Endothelial cell of umbilical vein (primary cell): ENCODE results near the gene KCTD10. TPM values are rescaled to one million over a fixed set of nuclear protein-coding genes. Genes with fewer than 3 reads are reported as not detected.

Experiments
- BruUV-seq: library from RNA; stranded (reverse); fragments of 400-500 nt; replicated peaks from 2 replicates; lab custom pipeline; 2021; lab: Mats Ljungman, UMichigan
- CTCF ChIA-PET: fragments of 300-600, 350-600 bp; sonication (Branson Sonifier 250); formaldehyde crosslinking; loops from one replicate; lab custom pipeline; 2021; ENCODE audit warnings: antibody characterized with exemption, inconsistent platforms; lab: Charles Lee
- POLR2A ChIA-PET: fragments of 300-600, 350-600 bp; sonication (Branson Sonifier 250); formaldehyde crosslinking; loops from one replicate; lab custom pipeline; 2021; ENCODE audit warnings: antibody characterized with exemption, inconsistent platforms; lab: Charles Lee
- DNase-seq: peaks from one replicate; pipeline ENCODE4 v3.0.0-alpha.2; 2011; ENCODE audit warnings: low read depth, low spot score
- FAIRE-seq: peaks from 2 replicates; lab custom pipeline; 2011; peaks lifted over from hg19 to GRCh38; lab: Jason Lieb, UNC
- H2AFZ ChIP-seq: 2 replicates; pipeline ENCODE4 v1.6.0; 2012; ENCODE audit warnings: low read depth, low read length, control low read depth, inconsistent platforms
- H3K27ac ChIP-seq: 2 replicates; pipeline ENCODE4 v1.5.1; 2011; ENCODE audit warnings: low read depth, mild to moderate bottlenecking, control low read depth, low read length, moderate library complexity; ENCODE audit not compliant: insufficient read depth
- H3K27me3 ChIP-seq, 2 experiments: 2 replicates each; pipeline versions ENCODE4 v1.6.0 to v1.6.1; 2011; ENCODE audit warnings: low read length in 2 of 2, mixed read lengths in 1 of 2; ENCODE audit not compliant: control insufficient read depth in 2 of 2, insufficient read depth in 2 of 2
- H3K36me3 ChIP-seq, 2 experiments: 2 replicates in 1 of 2; 3 replicates in 1 of 2; pipeline ENCODE4 v1.5.1; 2011; ENCODE audit warnings: low read length in 2 of 2, mild to moderate bottlenecking in 1 of 2, moderate library complexity in 1 of 2; ENCODE audit not compliant: control insufficient read depth in 2 of 2, insufficient read depth in 2 of 2; ENCODE audit errors: extremely low read depth in 1 of 2
- H3K4me1 ChIP-seq: 3 replicates; pipeline ENCODE4 v1.5.1; 2011; ENCODE audit warnings: mild to moderate bottlenecking, low read length; ENCODE audit not compliant: control insufficient read depth, insufficient read depth; ENCODE audit errors: extremely low read depth
- H3K4me2 ChIP-seq: 2 replicates; pipeline ENCODE4 v1.6.1; 2011; ENCODE audit warnings: low read length, control low read depth, mixed read lengths; ENCODE audit not compliant: insufficient read depth
- H3K4me3 ChIP-seq, 3 experiments: fragments of 200-600 bp in 1 of 3; sonication (generic), shearing (Covaris generic) in 1 of 3; replicated peaks in 1 of 3; 2 replicates each; pipeline ENCODE4 v1.5.1; 2011 to 2016; ENCODE audit warnings: control low read depth in 3 of 3, low read length in 3 of 3, mild to moderate bottlenecking in 2 of 3, inconsistent platforms in 1 of 3, low read depth in 1 of 3, moderate library complexity in 1 of 3; ENCODE audit not compliant: insufficient read depth in 1 of 3
- H3K79me2 ChIP-seq: 2 replicates; pipeline ENCODE4 v1.6.0; 2012; ENCODE audit warnings: low read length, inconsistent platforms; ENCODE audit not compliant: control insufficient read depth, insufficient read depth
- H3K9ac ChIP-seq: replicated peaks from 2 replicates; pipeline ENCODE3; 2011; ENCODE audit warnings: low read length, control low read depth; ENCODE audit not compliant: insufficient read depth; ENCODE audit errors: extremely low read depth
- H3K9me1 ChIP-seq: replicated peaks from 3 replicates; pipeline ENCODE4 v1.6.0; 2011; ENCODE audit warnings: mild to moderate bottlenecking, low read length; ENCODE audit not compliant: control insufficient read depth, insufficient read depth; ENCODE audit errors: extremely low read depth
- H3K9me3 ChIP-seq: replicated peaks from 2 replicates; pipeline ENCODE4 v1.5.1; 2012; ENCODE audit warnings: low read length, inconsistent platforms; ENCODE audit not compliant: control insufficient read depth, insufficient read depth
- H4K20me1 ChIP-seq: replicated peaks from 2 replicates; pipeline ENCODE3; 2011; ENCODE audit warnings: mild to moderate bottlenecking, low read length; ENCODE audit not compliant: control insufficient read depth, insufficient read depth; ENCODE audit errors: extremely low read depth
- EZH2 ChIP-seq: IDR thresholded peaks from 2 replicates; pipeline ENCODE4 v1.6.1; 2012; ENCODE audit warnings: borderline replicate concordance, low read depth, mild to moderate bottlenecking, moderate library complexity, low read length, inconsistent platforms; ENCODE audit not compliant: severe bottlenecking
- FOS ChIP-seq: IDR thresholded peaks from 2 replicates; pipeline ENCODE4 v1.6.1; 2011; ENCODE audit warnings: mild to moderate bottlenecking, low read length, moderate library complexity, borderline replicate concordance; ENCODE audit not compliant: insufficient read depth
- GATA2 ChIP-seq: IDR thresholded peaks from 2 replicates; pipeline ENCODE4 v1.7.0; 2011; ENCODE audit warnings: low read depth, mild to moderate bottlenecking, moderate library complexity, mixed read lengths, low read length; ENCODE audit not compliant: insufficient read length, insufficient read depth
- JUN ChIP-seq: IDR thresholded peaks from 2 replicates; pipeline ENCODE4 v1.6.1; 2011; ENCODE audit warnings: borderline replicate concordance, low read depth; ENCODE audit not compliant: insufficient read length, insufficient read depth
- MYC ChIP-seq: IDR thresholded peaks from one replicate; pipeline ENCODE4 v1.6.1; 2011; ENCODE audit warnings: mild to moderate bottlenecking, low read depth, low read length
- POLR2A ChIP-seq: IDR thresholded peaks from 2 replicates; pipeline ENCODE4 v1.6.1; 2012; ENCODE audit warnings: low read depth, mild to moderate bottlenecking, control low read depth, low read length
- POLR2AphosphoS5 ChIP-seq: IDR thresholded peaks from 2 replicates; pipeline ENCODE4 v1.6.1; 2012; ENCODE audit warnings: low read depth, mild to moderate bottlenecking, control low read depth, low read length, moderate library complexity; ENCODE audit not compliant: insufficient read depth
- dilution Hi-C: fragments of 300-500 bp; cut with MboI; formaldehyde crosslinking; loops from one replicate; pipeline ENCODE4 v1.15.0; 2019; ENCODE audit warnings: low sequenced_read_pairs; ENCODE audit not compliant: extremely low pct_ligation_motif_present
- intact Hi-C: fragments of 100-400 bp; cut with micrococcal nuclease; formaldehyde crosslinking; loops from one replicate; pipeline ENCODE4 v1.10.0; 2022
- polyA plus RNA-seq, 4 experiments: library from polyadenylated mRNA; depleted of rRNA in 3 of 4; stranded (reverse) in 3 of 4; unstranded in 1 of 4; fragments of >200 nt; gene quantifications; 2 replicates each; pipeline versions ENCODE4 v1.2.1 to v1.2.3, GENCODE V29; 2011 to 2012; ENCODE audit warnings: missing spikeins in 1 of 4
- total RNA-seq: library from RNA; stranded (reverse); gene quantifications from 2 replicates; pipeline ENCODE4 v1.2.3, GENCODE V29; 2021
- TF ChIP-seq, protein P1 (sequence below), 2 donors: IDR thresholded peaks; 1 replicate in 1 of 2; 2 replicates in 1 of 2; pipeline ENCODE4 v1.5.1; 2011; ENCODE audit warnings: low read length in 2 of 2, mild to moderate bottlenecking in 2 of 2, moderate library complexity in 2 of 2, control low read depth in 1 of 2, inconsistent platforms in 1 of 2, low read depth in 1 of 2; ENCODE audit not compliant: insufficient read depth in 1 of 2; ENCODE audit errors: extremely low read depth in 1 of 2
- TF ChIP-seq, protein P2 (sequence below): IDR thresholded peaks from 2 replicates; pipeline ENCODE4 v1.6.1; 2011; ENCODE audit not compliant: insufficient read depth, insufficient read length

Gene KCTD10
- total and polyA plus RNA-seq, 2 donors (not counting 3 experiments of a cell fraction or from before 2014, with no cell fraction given), result 101 to 112 TPM

DNA sequence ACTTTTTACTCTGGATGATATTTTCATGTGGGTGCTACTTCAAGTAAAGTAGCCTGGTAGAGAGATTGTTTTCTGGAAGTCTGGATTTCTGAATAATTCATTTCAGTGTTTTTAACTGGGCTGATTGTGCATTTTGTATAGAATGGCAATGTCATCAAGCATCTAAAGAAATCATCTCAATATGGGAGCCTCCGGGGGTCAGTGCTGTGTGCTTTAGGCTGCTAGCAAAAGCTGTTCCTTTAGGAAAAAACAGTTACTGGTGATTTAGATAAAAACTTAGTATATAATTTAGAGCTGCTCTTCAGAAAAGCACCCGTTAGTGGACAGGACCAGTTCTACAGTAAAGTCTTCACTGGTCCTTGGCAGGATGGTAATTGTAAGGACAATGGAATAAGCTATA lies 5.4 kb upstream of the KCTD10 start:
- H3K27me3 ChIP-seq, result no peaks in the 10 kb centered on the region
- CTCF ChIA-PET, result interaction anchor here (1.2 to 1.8 kb wide), 3 partner anchors 49 to 54 kb away, joined by 3 to 6 read pairs (median 5); no protein-coding TSS in a partner anchor
- H3K9me1 ChIP-seq, result no peaks in the 10 kb centered on the region
- H3K4me3 ChIP-seq, result no peak overlapping the region
- no peak overlapping the region for H2AFZ ChIP-seq
- TF ChIP-seq JUN (no peak), POLR2A (no peak), GATA2 (no peak), POLR2AphosphoS5 (no peak), MYC (no peak), FOS (no peak), EZH2 (no peak)
- TF ChIP-seq, protein P1, sequence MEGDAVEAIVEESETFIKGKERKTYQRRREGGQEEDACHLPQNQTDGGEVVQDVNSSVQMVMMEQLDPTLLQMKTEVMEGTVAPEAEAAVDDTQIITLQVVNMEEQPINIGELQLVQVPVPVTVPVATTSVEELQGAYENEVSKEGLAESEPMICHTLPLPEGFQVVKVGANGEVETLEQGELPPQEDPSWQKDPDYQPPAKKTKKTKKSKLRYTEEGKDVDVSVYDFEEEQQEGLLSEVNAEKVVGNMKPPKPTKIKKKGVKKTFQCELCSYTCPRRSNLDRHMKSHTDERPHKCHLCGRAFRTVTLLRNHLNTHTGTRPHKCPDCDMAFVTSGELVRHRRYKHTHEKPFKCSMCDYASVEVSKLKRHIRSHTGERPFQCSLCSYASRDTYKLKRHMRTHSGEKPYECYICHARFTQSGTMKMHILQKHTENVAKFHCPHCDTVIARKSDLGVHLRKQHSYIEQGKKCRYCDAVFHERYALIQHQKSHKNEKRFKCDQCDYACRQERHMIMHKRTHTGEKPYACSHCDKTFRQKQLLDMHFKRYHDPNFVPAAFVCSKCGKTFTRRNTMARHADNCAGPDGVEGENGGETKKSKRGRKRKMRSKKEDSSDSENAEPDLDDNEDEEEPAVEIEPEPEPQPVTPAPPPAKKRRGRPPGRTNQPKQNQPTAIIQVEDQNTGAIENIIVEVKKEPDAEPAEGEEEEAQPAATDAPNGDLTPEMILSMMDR (IDR thresholded peaks at IDR 0.05; ENCODE audit: extremely low read depth in 1 of 2, insufficient read depth in 1 of 2, low read depth in 1 of 2, low read length in 2 of 2), result no peak
- TF ChIP-seq, protein P2, sequence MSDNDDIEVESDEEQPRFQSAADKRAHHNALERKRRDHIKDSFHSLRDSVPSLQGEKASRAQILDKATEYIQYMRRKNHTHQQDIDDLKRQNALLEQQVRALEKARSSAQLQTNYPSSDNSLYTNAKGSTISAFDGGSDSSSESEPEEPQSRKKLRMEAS, result no peak
- no TSS peak for BruUV-seq
- FAIRE-seq (no peak), DNase-seq (no peak)
- peaks cover 9% of the 10 kb centered on the region for H3K4me1 ChIP-seq
- POLR2A ChIA-PET, result no interaction called here
- H3K79me2 ChIP-seq, result peaks cover 18% of the 10 kb centered on the region
- peaks cover 8 to 23% of the 10 kb centered on the region in 2 experiments for H3K36me3 ChIP-seq
- dilution Hi-C loops, result no loop called here
- H3K9me3 ChIP-seq, result no peaks in the 10 kb centered on the region
- H4K20me1 ChIP-seq, result no peaks in the 10 kb centered on the region
- no peak overlapping the region for H3K27ac ChIP-seq
- no peak overlapping the region for H3K4me2 ChIP-seq
- intact Hi-C loops, result no loop called here
- H3K9ac ChIP-seq, result no peak overlapping the region
